Body of pancreas (tissue), 4 donors: Measurements from ENCODE around the gene MSANTD3. TPM values are rescaled to one million over a fixed set of nuclear protein-coding genes. Genes with fewer than 3 reads are reported as not detected.
"Not testable (repeated sequence)": the region's sequence is repeated elsewhere in the genome, so short reads cannot be mapped to it uniquely, and the experiment has no call there.

Experiments
- ATAC-seq: fragments of 150-250 bp; one replicate; pipeline ENCODE4 v1.9.1; 2016
- DNase-seq, 4 donors: peaks; one replicate each; pipeline ENCODE4 v3.0.0-alpha.2; 2019
- H3K27ac ChIP-seq, 4 donors: fragments of 200-600 bp; sonication (generic); 1 replicate in 3 of 4; 2 replicates in 1 of 4; pipeline versions ENCODE4 v1.5.1 to v1.6.1; 2016 to 2019; ENCODE audit warnings: mild to moderate bottlenecking in 1 of 4, mixed read lengths in 1 of 4, moderate library complexity in 1 of 4
- H3K27me3 ChIP-seq, 2 donors: fragments of 200-600 bp; sonication (generic); one replicate each; pipeline ENCODE4 v1.6.0; 2016; ENCODE audit warnings: mild to moderate bottlenecking in 1 of 2
- H3K36me3 ChIP-seq, 2 donors: fragments of 200-600 bp; sonication (generic); replicated peaks in 1 of 2; 2 replicates each; pipeline ENCODE4 v1.5.1; 2016; ENCODE audit warnings: low read depth in 2 of 2; ENCODE audit not compliant: insufficient read depth in 1 of 2
- H3K4me1 ChIP-seq: fragments of 200-600 bp; sonication (generic); one replicate; pipeline ENCODE4 v1.6.0; 2016
- H3K4me3 ChIP-seq, 2 donors: fragments of 200-600 bp; sonication (generic); 1 replicate in 1 of 2; 2 replicates in 1 of 2; pipeline ENCODE4 v1.5.1; 2016 to 2019
- H3K9me3 ChIP-seq, 3 donors: fragments of 200-600 bp; sonication (generic); 1 replicate in 2 of 3; 2 replicates in 1 of 3; pipeline ENCODE4 v1.5.1; 2016
- CTCF ChIP-seq, 7 experiments: fragments of 450-650 bp in 4 of 7; fragments of 200-600 bp in 3 of 7; sonication (generic) in 3 of 7; IDR thresholded peaks; one replicate each; pipeline ENCODE4 v1.5.1; 2016 to 2019; ENCODE audit warnings: antibody characterized with exemption in 7 of 7
- POLR2A ChIP-seq, 3 donors: fragments of 450-650 bp; IDR thresholded peaks; one replicate each; pipeline ENCODE4 v1.6.1; 2016; ENCODE audit warnings: antibody characterized with exemption in 3 of 3, mild to moderate bottlenecking in 2 of 3
- WGBS, 2 donors: methylation state at CpG; one replicate each; pipeline ENCODE4 v1.1.5; 2017; 5-methylcytosine and 5-hydroxymethylcytosine counted together
- intact Hi-C: fragments of 100-400 bp; cut with DNase I; formaldehyde crosslinking; loops from one replicate; pipeline ENCODE4 v1.15.1; 2023
- total RNA-seq, 2 donors: library from RNA; depleted of rRNA; stranded (reverse); fragments of >200 nt; gene quantifications; one replicate each; pipeline ENCODE4 v1.1.0, GENCODE V29; 2016

Gene MSANTD3
- total RNA-seq, 2 donors from 2014 or later = 8.8 to 21.8 TPM

DNA sequence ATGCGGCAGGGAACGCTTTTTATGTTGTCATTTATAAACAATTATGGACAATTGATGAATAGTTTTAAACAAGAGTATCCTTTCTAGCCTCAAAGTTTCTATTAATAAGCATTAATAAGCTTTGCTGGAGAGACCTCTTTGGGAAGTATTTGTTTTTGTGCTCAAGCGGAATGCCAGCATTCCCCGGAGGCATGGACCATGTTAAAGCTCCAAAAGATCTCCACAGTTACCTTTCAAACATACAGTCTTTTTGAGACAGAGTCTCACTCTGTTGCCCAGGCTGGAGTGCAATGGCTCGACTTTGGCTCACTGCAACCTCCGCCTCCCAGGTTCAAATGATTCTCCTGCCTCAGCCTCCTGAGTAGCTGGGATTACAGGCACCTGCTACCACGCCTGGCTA, 9.6 kb downstream of the MSANTD3 start:
- ATAC-seq (no peak), DNase-seq (no peak)
- no peak for TF ChIP-seq POLR2A (IDR thresholded peaks at IDR 0.05)
- no peak for TF ChIP-seq CTCF (IDR thresholded peaks at IDR 0.05)
- Histone ChIP-seq H3K27ac (no peak overlapping the region), H3K4me3 (no peak overlapping the region), H3K36me3 (no peaks in the 10 kb centered on the region), H3K4me1 (no peaks in the 10 kb centered on the region), H3K27me3 (no peaks in the 10 kb centered on the region), H3K9me3 (no peaks in the 10 kb centered on the region)
- intact Hi-C loops = no loop called here
- WGBS, 2 donors = 86 to 92% methylated on average over 7 of the region's 7 CpGs

DNA sequence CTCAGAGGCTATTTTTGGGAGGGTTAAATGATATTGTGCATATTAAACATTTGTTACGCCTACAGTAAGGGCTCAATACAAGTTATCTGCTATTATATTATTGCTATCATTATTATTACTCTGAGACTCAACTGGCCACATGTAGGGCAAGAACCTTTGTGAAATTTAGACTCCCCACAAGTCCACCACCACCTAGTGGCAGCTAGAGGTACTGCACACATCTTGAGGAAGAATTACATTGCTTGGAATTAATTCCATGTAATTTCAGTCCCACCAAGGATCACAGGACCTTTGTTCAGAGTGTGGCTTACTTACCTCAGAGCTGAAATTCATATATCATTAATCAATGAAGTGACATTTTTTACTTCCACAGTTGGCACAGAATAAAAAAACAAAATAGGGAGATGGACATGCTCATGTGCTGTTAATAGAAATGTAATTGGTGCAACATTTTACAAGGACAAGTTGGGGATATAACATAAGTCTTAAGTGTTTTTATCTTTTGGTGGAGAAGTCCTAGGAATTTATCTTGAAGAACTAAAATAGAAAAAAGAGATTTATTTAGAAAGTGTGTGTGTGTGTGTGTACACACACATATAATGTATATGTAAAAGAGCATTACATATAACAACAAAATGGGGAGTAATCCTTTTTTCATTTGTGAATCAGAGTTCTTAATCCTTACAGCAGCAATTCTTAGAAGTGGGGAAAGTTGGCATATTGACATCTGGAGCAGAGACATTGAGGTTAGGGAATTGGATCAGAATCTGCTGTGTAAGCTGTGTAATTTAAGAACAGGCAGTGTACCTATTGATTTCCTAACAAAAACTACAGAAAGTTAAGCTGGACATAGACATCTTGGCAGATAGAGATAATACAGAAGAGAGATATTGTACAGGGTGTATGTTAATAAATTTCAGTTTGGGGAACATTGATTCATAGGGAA, 11.2 kb downstream of the MSANTD3 start:
- H3K4me1 ChIP-seq = no peaks in the 10 kb centered on the region
- intact Hi-C loops = no loop called here
- WGBS, 2 donors = 67 to 80% methylated on average over 1 of the region's 1 CpG
- ATAC-seq (peak; percentile 71), DNase-seq (peak; percentile 71 to 79 (median 77))
- H3K27me3 ChIP-seq = no peaks in the 10 kb centered on the region
- no peak overlapping the region for H3K27ac ChIP-seq
- TF ChIP-seq POLR2A (IDR thresholded peaks at IDR 0.05) = no peak
- peak; percentile 77 to 98 (median 81) for TF ChIP-seq CTCF (IDR thresholded peaks at IDR 0.05)
- no peaks in the 10 kb centered on the region for H3K36me3 ChIP-seq
- no peaks in the 10 kb centered on the region for H3K9me3 ChIP-seq
- no peak overlapping the region for H3K4me3 ChIP-seq

- H3K36me3 ChIP-seq = no peaks in the 10 kb centered on the region
- H3K4me1 ChIP-seq = no peaks in the 10 kb centered on the region
- no peak for TF ChIP-seq POLR2A (IDR thresholded peaks at IDR 0.05)
- no peak overlapping the region for H3K27ac ChIP-seq
- H3K9me3 ChIP-seq = no peaks in the 10 kb centered on the region
- 94% methylated on average over 3 of the region's 3 CpGs for WGBS, 2 donors
- ATAC-seq (no peak), DNase-seq (peak in 1 of 4 donors; percentile 6)
- no peaks in the 10 kb centered on the region for H3K27me3 ChIP-seq
- intact Hi-C loops = no loop called here
- no peak overlapping the region for H3K4me3 ChIP-seq
These were observed 13.1 kb downstream of the MSANTD3 start for GRCh38 chr9:100440071-100440470.

DNA sequence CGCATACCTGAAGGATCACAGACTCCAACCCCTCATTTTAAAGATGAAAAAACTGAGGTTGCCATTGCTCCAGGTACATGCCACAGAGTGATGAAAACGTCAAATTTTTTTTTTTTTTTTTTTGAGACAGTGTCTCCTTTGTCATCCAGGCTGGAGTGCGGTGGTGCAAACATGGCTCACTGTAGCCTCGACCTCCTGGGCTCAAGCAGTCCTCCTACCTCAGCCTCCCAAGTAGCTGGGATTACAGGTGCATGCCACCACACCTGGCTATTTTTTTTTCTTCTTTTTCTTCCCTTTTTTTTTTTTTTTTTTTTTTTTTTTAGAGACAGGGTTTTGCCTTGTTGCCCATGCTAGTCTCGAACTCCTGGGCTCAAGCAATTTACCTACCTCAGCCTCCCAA, 13.5 kb downstream of the MSANTD3 start:
- ATAC-seq, intact Hi-C loops, H3K27me3 ChIP-seq, H3K4me1 ChIP-seq, H3K4me3 ChIP-seq, H3K36me3 ChIP-seq, H3K27ac ChIP-seq, DNase-seq, H3K9me3 ChIP-seq: not testable (repeated sequence)
- 92 to 98% methylated on average over 5 of the region's 5 CpGs for WGBS, 2 donors

- Histone ChIP-seq H3K9me3 (no peaks in the 10 kb centered on the region), H3K4me3 (no peak overlapping the region), H3K27ac (no peak overlapping the region), H3K27me3 (no peaks in the 10 kb centered on the region), H3K4me1 (no peaks in the 10 kb centered on the region), H3K36me3 (no peaks in the 10 kb centered on the region)
- intact Hi-C loops = no loop called here
- DNase-seq (no peak), ATAC-seq (no peak)
- 87 to 91% methylated on average over 19 of the region's 19 CpGs for WGBS, 2 donors
- TF ChIP-seq POLR2A (IDR thresholded peaks at IDR 0.05) (no peak), CTCF (IDR thresholded peaks at IDR 0.05) (no peak)
These were observed 15.0 kb downstream of the MSANTD3 start for GRCh38 chr9:100441911-100442361.
